Hepatocyte (in vitro differentiated cells): ENCODE measurements around the gene LCE3E. TPM values are rescaled to one million over a fixed set of nuclear protein-coding genes. Genes with fewer than 3 reads are reported as not detected.

Source experiments
- DNase-seq: peaks from one replicate; pipeline ENCODE4 v3.0.0-alpha.2; 2016; ENCODE audit warnings: low spot score
- H2AFZ ChIP-seq: fragments of 200-600 bp; sonication (generic); 2 replicates; pipeline ENCODE4 v1.6.0; 2016; ENCODE audit warnings: antibody characterized with exemption, mild to moderate bottlenecking
- H3K27ac ChIP-seq: fragments of 200-600 bp; sonication (generic); 2 replicates; pipeline ENCODE4 v1.5.1; 2016; ENCODE audit warnings: mild to moderate bottlenecking
- H3K27me3 ChIP-seq: fragments of 200-600 bp; sonication (generic); 2 replicates; pipeline ENCODE4 v1.6.1; 2016
- H3K36me3 ChIP-seq: fragments of 200-600 bp; sonication (generic); replicated peaks from 2 replicates; pipeline ENCODE4 v1.5.1; 2016; ENCODE audit warnings: low read depth; ENCODE audit not compliant: insufficient read depth
- H3K4me1 ChIP-seq: fragments of 200-600 bp; sonication (generic); 2 replicates; pipeline ENCODE4 v1.5.1; 2016; ENCODE audit warnings: mild to moderate bottlenecking, moderate library complexity; ENCODE audit not compliant: insufficient read depth
- H3K4me2 ChIP-seq: fragments of 200-600 bp; sonication (generic); 2 replicates; pipeline ENCODE4 v1.6.0; 2016
- H3K4me3 ChIP-seq: fragments of 200-600 bp; sonication (generic); 2 replicates; pipeline ENCODE4 v1.5.1; 2016; ENCODE audit warnings: mild to moderate bottlenecking
- H3K79me2 ChIP-seq: fragments of 200-600 bp; sonication (generic); 2 replicates; pipeline ENCODE4 v1.6.0; 2017; ENCODE audit warnings: mild to moderate bottlenecking
- H3K9me2 ChIP-seq: fragments of 200-600 bp; sonication (generic); replicated peaks from 2 replicates; pipeline ENCODE4 v1.6.0; 2017; ENCODE audit warnings: mild to moderate bottlenecking; ENCODE audit not compliant: insufficient read depth
- H3K9me3 ChIP-seq: fragments of 200-600 bp; sonication (generic); 2 replicates; pipeline ENCODE4 v1.5.1; 2016; ENCODE audit warnings: low read depth, mild to moderate bottlenecking
- H4K20me1 ChIP-seq: fragments of 200-600 bp; sonication (generic); 2 replicates; pipeline ENCODE4 v1.6.0; 2016; ENCODE audit warnings: mild to moderate bottlenecking; ENCODE audit not compliant: insufficient read depth, poor library complexity, severe bottlenecking
- EZH2 ChIP-seq: fragments of 200-600 bp; sonication (generic); IDR thresholded peaks from 2 replicates; pipeline ENCODE4 v1.6.1; 2016; ENCODE audit warnings: antibody characterized with exemption, mild to moderate bottlenecking, borderline replicate concordance
- EZH2phosphoT487 ChIP-seq: fragments of 200-600 bp; sonication (generic); IDR thresholded peaks from one replicate; pipeline ENCODE4 v1.6.1; 2018; ENCODE audit warnings: antibody characterized with exemption, mild to moderate bottlenecking, low read depth, moderate library complexity; ENCODE audit not compliant: unreplicated experiment, severe bottlenecking
- WGBS: methylation state at CpG from one replicate; pipeline ENCODE4 v1.1.6; 2016; ENCODE audit warnings: low lambda C conversion rate; ENCODE audit errors: missing lambda C conversion rate; 5-methylcytosine and 5-hydroxymethylcytosine counted together
- polyA plus RNA-seq: library from polyadenylated mRNA; unstranded; fragments of >200 nt; fragmentation: Nextera tagmentation; extraction: Ambion mirVana; gene quantifications from 2 replicates; pipeline ENCODE4 v1.2.1, GENCODE V29; 2016
- total RNA-seq: library from RNA; depleted of rRNA; stranded (reverse); fragments of >200 nt; gene quantifications from 2 replicates; pipeline ENCODE4 v1.2.3, GENCODE V29; 2014
- TF ChIP-seq, protein P1 (sequence below): fragments of 200-600 bp; sonication (generic); IDR thresholded peaks from 2 replicates; pipeline ENCODE4 v1.5.1; 2016; ENCODE audit warnings: antibody characterized with exemption, mild to moderate bottlenecking; ENCODE audit not compliant: poor library complexity

The LCE3E gene
- total and polyA plus RNA-seq, 2 experiments from 2014 or later: not detected

DNA sequence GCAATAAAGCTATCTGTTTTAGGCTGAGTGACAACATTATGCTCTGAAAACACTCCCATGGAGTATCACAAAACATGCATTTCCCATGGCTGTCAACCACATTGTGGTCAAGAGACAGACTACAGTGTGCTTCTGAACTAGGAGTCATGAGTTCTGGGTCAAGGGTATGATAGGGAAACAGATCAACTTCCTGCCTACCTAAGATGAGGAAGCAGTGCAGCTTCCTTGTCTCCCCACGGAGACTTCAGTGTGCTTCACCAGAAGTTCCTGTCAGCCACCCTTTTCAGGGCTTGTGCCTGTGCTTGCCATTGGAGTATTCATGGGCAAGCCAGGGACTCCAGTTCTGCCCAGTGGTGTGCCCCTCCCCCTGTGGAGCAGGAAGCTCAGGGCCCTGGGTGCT lies 19.9 kb downstream of the LCE3E start:
- Histone ChIP-seq H3K4me1 (no peaks in the 10 kb centered on the region), H3K36me3 (no peaks in the 10 kb centered on the region), H3K27me3 (no peaks in the 10 kb centered on the region), H3K9me3 (no peaks in the 10 kb centered on the region), H3K4me2 (no peak overlapping the region), H3K27ac (no peak overlapping the region), H3K9me2 (no peaks in the 10 kb centered on the region), H4K20me1 (no peaks in the 10 kb centered on the region), H3K79me2 (no peaks in the 10 kb centered on the region), H2AFZ (no peak overlapping the region), H3K4me3 (no peak overlapping the region)
- TF ChIP-seq EZH2: no peak
- TF ChIP-seq, protein P1, sequence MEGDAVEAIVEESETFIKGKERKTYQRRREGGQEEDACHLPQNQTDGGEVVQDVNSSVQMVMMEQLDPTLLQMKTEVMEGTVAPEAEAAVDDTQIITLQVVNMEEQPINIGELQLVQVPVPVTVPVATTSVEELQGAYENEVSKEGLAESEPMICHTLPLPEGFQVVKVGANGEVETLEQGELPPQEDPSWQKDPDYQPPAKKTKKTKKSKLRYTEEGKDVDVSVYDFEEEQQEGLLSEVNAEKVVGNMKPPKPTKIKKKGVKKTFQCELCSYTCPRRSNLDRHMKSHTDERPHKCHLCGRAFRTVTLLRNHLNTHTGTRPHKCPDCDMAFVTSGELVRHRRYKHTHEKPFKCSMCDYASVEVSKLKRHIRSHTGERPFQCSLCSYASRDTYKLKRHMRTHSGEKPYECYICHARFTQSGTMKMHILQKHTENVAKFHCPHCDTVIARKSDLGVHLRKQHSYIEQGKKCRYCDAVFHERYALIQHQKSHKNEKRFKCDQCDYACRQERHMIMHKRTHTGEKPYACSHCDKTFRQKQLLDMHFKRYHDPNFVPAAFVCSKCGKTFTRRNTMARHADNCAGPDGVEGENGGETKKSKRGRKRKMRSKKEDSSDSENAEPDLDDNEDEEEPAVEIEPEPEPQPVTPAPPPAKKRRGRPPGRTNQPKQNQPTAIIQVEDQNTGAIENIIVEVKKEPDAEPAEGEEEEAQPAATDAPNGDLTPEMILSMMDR: no peak
- no peak for TF ChIP-seq EZH2phosphoT487
- DNase-seq: no peak
- 33% methylated on average over 1 of the region's 1 CpG for WGBS

- no peak for DNase-seq
- no peak overlapping the region for H3K4me2 ChIP-seq
- H4K20me1 ChIP-seq: no peaks in the 10 kb centered on the region
- H2AFZ ChIP-seq: no peak overlapping the region
- no peaks in the 10 kb centered on the region for H3K79me2 ChIP-seq
- no peaks in the 10 kb centered on the region for H3K36me3 ChIP-seq
- H3K4me3 ChIP-seq: no peak overlapping the region
- WGBS: 67% methylated on average over 4 of the region's 4 CpGs
- no peak overlapping the region for H3K27ac ChIP-seq
- no peaks in the 10 kb centered on the region for H3K9me3 ChIP-seq
- H3K4me1 ChIP-seq: no peaks in the 10 kb centered on the region
- TF ChIP-seq, protein P1: no peak
- TF ChIP-seq EZH2 (no peak), EZH2phosphoT487 (no peak)
- no peaks in the 10 kb centered on the region for H3K27me3 ChIP-seq
- H3K9me2 ChIP-seq: no peaks in the 10 kb centered on the region
Measured at GRCh38 chr1:152543820-152544219, 22.8 kb downstream of the LCE3E start.

DNA sequence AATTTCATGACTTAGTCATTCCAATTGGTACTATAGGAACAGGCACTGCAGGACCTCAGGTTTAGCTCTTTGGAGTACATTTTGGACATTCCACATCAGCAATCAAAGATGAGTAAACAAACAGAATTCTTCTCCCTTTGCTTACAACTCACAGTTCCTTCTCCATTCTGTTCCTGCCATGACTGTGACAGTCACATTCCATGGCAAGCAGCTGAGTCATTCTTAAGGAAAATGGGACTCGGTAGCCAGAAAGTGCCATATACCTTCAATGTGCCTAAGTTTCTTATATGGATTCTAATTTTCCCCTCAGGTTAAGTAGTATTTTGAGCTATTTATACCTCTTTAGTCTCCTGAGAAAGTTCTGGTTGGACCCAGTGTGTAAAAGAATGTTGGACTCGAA lies 26.7 kb downstream of the LCE3E start:
- Histone ChIP-seq H2AFZ (no peak overlapping the region), H3K4me3 (no peak overlapping the region), H3K9me3 (no peaks in the 10 kb centered on the region), H3K4me1 (no peaks in the 10 kb centered on the region), H3K4me2 (no peak overlapping the region), H3K27me3 (no peaks in the 10 kb centered on the region), H3K9me2 (no peaks in the 10 kb centered on the region), H3K79me2 (no peaks in the 10 kb centered on the region), H3K27ac (no peak overlapping the region), H3K36me3 (no peaks in the 10 kb centered on the region), H4K20me1 (no peaks in the 10 kb centered on the region)
- no peak for DNase-seq
- TF ChIP-seq, protein P1: no peak
- TF ChIP-seq EZH2phosphoT487 (no peak), EZH2 (no peak)
- 47% methylated on average over 2 of the region's 2 CpGs for WGBS

- Histone ChIP-seq H2AFZ (no peak overlapping the region), H3K4me3 (no peak overlapping the region), H3K27me3 (no peaks in the 10 kb centered on the region), H3K9me2 (no peaks in the 10 kb centered on the region), H4K20me1 (no peaks in the 10 kb centered on the region), H3K4me1 (no peaks in the 10 kb centered on the region), H3K79me2 (no peaks in the 10 kb centered on the region), H3K36me3 (no peaks in the 10 kb centered on the region), H3K9me3 (no peaks in the 10 kb centered on the region), H3K4me2 (no peak overlapping the region), H3K27ac (no peak overlapping the region)
- TF ChIP-seq EZH2: no peak
- TF ChIP-seq, protein P1: no peak
- DNase-seq: no peak
- WGBS: 37% methylated on average over 4 of the region's 4 CpGs
Measured at GRCh38 chr1:152537496-152537895, 29.1 kb downstream of the LCE3E start.
